Testis (tissue), 3 donors: Measurements from ENCODE around the gene NFATC2. TPM values are rescaled to one million over a fixed set of nuclear protein-coding genes. Genes with fewer than 3 reads are reported as not detected.
"Not testable (repeated sequence)": the region's sequence is repeated elsewhere in the genome, so short reads cannot be mapped to it uniquely, and the experiment has no call there.

ENCODE experiments used
- DNase-seq: peaks from one replicate; pipeline ENCODE4 v3.0.0-alpha.2; 2019
- H3K27ac ChIP-seq, 2 donors: fragments of 200-600 bp; sonication (generic); one replicate each; pipeline ENCODE4 v1.5.1; 2019
- H3K27me3 ChIP-seq: fragments of 200-600 bp; sonication (generic); one replicate; pipeline ENCODE4 v1.5.1; 2019
- H3K36me3 ChIP-seq: fragments of 200-600 bp; sonication (generic); one replicate; pipeline ENCODE4 v1.5.1; 2017; ENCODE audit warnings: low read depth; ENCODE audit errors: missing control alignments
- H3K4me1 ChIP-seq: fragments of 200-600 bp; sonication (generic); one replicate; pipeline ENCODE4 v1.5.1; 2019
- H3K4me3 ChIP-seq, 2 donors: fragments of 200-600 bp; sonication (generic); one replicate each; pipeline ENCODE4 v1.5.1; 2017 to 2019
- H3K9me3 ChIP-seq: fragments of 200-600 bp; sonication (generic); one replicate; pipeline ENCODE4 v1.5.1; 2017
- CTCF ChIP-seq, 3 experiments: fragments of 450-650 bp in 2 of 3; fragments of 200-600 bp in 1 of 3; sonication (generic) in 1 of 3; IDR thresholded peaks; one replicate each; pipeline ENCODE4 v1.5.1; 2016 to 2019; ENCODE audit warnings: antibody characterized with exemption in 3 of 3, mild to moderate bottlenecking in 2 of 3, moderate library complexity in 1 of 3
- POLR2A ChIP-seq: fragments of 450-650 bp; IDR thresholded peaks from one replicate; pipeline ENCODE4 v1.6.1; 2017; ENCODE audit warnings: antibody characterized with exemption, mild to moderate bottlenecking, moderate library complexity
- WGBS, 2 donors: methylation state at CpG; one replicate each; pipeline ENCODE4 v1.1.5; 2018; 5-methylcytosine and 5-hydroxymethylcytosine counted together
- intact Hi-C: fragments of 100-400 bp; cut with DNase I; formaldehyde crosslinking; loops from one replicate; pipeline ENCODE4 v1.15.1; 2023; ENCODE audit warnings: low total_unique reads
- polyA plus RNA-seq: library from polyadenylated mRNA; stranded (reverse); fragments of 350-450 nt; fragmentation: Illumina TruSeq; extraction: RNeasy Lipid Tissue Mini Kit (QIAGEN cat#74804); gene quantifications from one replicate; pipeline ENCODE4 v1.2.3, GENCODE V29; 2014; ENCODE audit warnings: low read depth, low replicate concordance; ENCODE audit not compliant: insufficient read depth
- total RNA-seq, 2 donors: library from RNA; depleted of rRNA; stranded (reverse); fragments of >200 nt; gene quantifications; one replicate each; pipeline ENCODE4 v1.2.3, GENCODE V29; 2016

Gene NFATC2
- total and polyA plus RNA-seq, 3 donors from 2014 or later, result 5.4 to 7.5 (median 6.5) TPM

- intact Hi-C loops, result no loop called here
Observed at GRCh38 chr20:51481341-51481914, 61.1 kb downstream of the NFATC2 start.

GRCh38 chr20:51480507-51481270, 61.8 kb downstream of the NFATC2 start:
- no peaks in the 10 kb centered on the region for H3K27me3 ChIP-seq
- no peak for DNase-seq
- H3K9me3 ChIP-seq, result no peaks in the 10 kb centered on the region
- no peaks in the 10 kb centered on the region for H3K4me1 ChIP-seq
- H3K4me3 ChIP-seq, result no peak overlapping the region
- no peak overlapping the region for H3K27ac ChIP-seq
- intact Hi-C loops, result no loop called here
- 91 to 92% methylated on average over 14 of the region's 14 CpGs for WGBS, 2 donors
- TF ChIP-seq POLR2A (no peak), CTCF (IDR thresholded peaks at IDR 0.05) (no peak)
- no peaks in the 10 kb centered on the region for H3K36me3 ChIP-seq

More at GRCh38 chr20:51481341-51481914, 61.1 kb downstream of the NFATC2 start:
- Histone ChIP-seq H3K9me3 (no peaks in the 10 kb centered on the region), H3K4me1 (no peaks in the 10 kb centered on the region), H3K27ac (no peak overlapping the region), H3K36me3 (no peaks in the 10 kb centered on the region), H3K4me3 (no peak overlapping the region), H3K27me3 (no peaks in the 10 kb centered on the region)
- TF ChIP-seq POLR2A, result no peak
- DNase-seq, result no peak
- WGBS, 2 donors, result 73 to 85% methylated on average over 12 to 17 of the region's 17 CpGs

- H3K36me3 ChIP-seq, DNase-seq, H3K4me3 ChIP-seq, intact Hi-C loops, H3K9me3 ChIP-seq, H3K27me3 ChIP-seq, H3K4me1 ChIP-seq, H3K27ac ChIP-seq: not testable (repeated sequence)
- WGBS, 2 donors, result 88 to 96% methylated on average over 1 of the region's 1 CpG
Observed at GRCh38 chr20:51476106-51476505, 66.4 kb downstream of the NFATC2 start.

GRCh38 chr20:51473771-51474170, 68.7 kb downstream of the NFATC2 start:
- no peaks in the 10 kb centered on the region for H3K4me1 ChIP-seq
- no peaks in the 10 kb centered on the region for H3K9me3 ChIP-seq
- 91 to 95% methylated on average over 18 to 19 of the region's 19 CpGs for WGBS, 2 donors
- intact Hi-C loops, result no loop called here
- TF ChIP-seq POLR2A (no peak), CTCF (IDR thresholded peaks at IDR 0.05) (no peak)
- H3K4me3 ChIP-seq, result no peak overlapping the region
- no peak overlapping the region for H3K27ac ChIP-seq
- H3K27me3 ChIP-seq, result no peaks in the 10 kb centered on the region
- H3K36me3 ChIP-seq, result no peaks in the 10 kb centered on the region
- DNase-seq, result no peak

DNA sequence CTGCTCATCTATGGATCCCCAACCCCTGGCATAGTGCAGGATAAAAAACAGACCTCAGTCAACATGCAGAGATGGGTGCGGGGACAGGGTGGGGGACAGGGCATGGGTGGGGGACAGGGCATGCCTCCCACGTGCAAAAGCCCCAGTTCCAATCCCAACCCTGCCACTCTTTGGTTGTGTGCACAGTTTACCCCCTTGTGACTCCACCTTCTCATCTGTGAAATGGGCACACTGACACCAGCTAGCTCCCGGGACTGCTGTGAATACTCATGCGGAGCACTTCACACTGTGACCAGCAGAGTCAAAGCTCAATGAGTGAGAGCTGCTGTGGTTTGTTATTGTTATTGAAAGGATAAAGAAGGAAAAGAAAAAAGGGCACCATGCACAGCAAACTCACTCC, 69.3 kb downstream of the NFATC2 start:
- WGBS, 2 donors, result 99 to 100% methylated on average over 4 of the region's 4 CpGs
- H3K27me3 ChIP-seq, result no peaks in the 10 kb centered on the region

More for the DNA sequence above, 69.3 kb downstream of the NFATC2 start:
- no peak for DNase-seq
- no peak overlapping the region for H3K27ac ChIP-seq
- no peaks in the 10 kb centered on the region for H3K36me3 ChIP-seq
- no peak for TF ChIP-seq POLR2A
- TF ChIP-seq CTCF (IDR thresholded peaks at IDR 0.05), result no peak
- no peak overlapping the region for H3K4me3 ChIP-seq
- peaks cover under 1% of the 10 kb centered on the region for H3K4me1 ChIP-seq
- H3K9me3 ChIP-seq, result no peaks in the 10 kb centered on the region
- intact Hi-C loops, result no loop called here
